HG03039 (cell line): ENCODE measurements around the gene RAI2.

Experiments
- ATAC-seq: cut with Tn5 transposase; IDR thresholded peaks from one replicate; pipeline ENCODE4 v1.9.1; 2021; ENCODE audit warnings: mild to moderate bottlenecking, moderate library complexity; ENCODE audit not compliant: unreplicated experiment

RAI2 gene

DNA sequence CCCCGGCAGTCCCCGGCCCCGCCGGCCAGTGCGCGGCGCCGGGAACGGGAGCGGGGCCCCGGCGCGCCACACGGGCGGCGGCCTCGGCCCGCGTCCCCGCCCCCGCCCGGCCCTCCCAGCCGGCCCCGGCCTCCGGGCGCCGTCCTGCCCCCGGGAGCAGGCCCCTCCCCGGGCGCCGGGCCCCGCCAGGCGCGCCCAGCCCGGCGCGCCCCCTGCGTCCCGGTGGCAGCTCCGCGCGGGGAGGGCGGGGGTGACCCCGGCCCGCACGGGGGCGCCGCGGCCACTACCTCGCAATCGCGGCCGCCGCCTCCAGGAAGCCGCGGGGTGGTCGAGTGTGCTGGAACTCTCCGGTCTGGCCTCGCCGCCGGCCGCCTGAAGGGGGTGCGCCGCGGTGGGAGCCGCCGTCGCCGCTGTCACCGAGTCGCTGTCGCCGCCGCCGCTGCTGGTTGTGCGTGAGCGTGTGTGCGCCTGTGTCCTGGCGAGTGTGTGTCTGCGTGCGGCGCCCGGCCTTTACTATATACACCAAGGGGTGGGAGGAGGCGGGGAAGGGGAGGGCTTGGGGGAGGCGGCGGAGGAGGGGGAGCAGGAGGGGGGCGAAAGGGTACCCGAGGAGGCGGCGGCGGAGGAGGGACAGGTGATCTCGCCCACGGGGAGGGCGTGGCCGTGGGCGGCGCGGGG lies at the start of gene RAI2:
TSS of gene RAI2 (minus strand) at position 488 of the 678 bp plus-strand sequence. CDS start 59,288 bp downstream, outside the sequence.
- no peak for ATAC-seq

GRCh38 chrX:17888421-17888820 lies 27.3 kb upstream of the RAI2 start:
- ATAC-seq: no peak

GRCh38 chrX:17882680-17883079 lies 21.6 kb upstream of the RAI2 start:
- ATAC-seq: no peak

GRCh38 chrX:17878028-17878670 lies 17.1 kb upstream of the RAI2 start:
- ATAC-seq: no peak

DNA sequence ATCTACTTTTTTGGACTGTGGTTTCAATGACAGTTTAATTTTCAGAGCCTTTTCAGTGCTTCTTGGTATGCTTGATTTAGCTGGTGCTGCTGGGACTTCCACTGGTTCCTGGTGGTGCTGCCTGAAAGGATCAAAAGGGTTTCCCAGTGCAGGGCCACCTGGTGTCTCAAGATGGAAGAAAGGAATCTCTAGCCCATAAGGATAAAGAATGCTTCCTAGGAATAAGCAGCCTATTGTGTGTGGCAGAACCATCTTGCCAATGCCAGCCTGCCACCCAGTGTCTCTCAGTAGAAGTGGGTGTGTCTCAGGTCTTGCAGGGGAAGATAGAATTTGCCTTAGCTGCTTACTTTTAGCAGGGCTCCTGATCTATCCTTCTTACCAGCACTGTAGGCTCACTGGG lies 15.0 kb upstream of the RAI2 start:
- no peak for ATAC-seq

GRCh38 chrX:17869580-17869979 lies 8.5 kb upstream of the RAI2 start:
- no peak for ATAC-seq

DNA sequence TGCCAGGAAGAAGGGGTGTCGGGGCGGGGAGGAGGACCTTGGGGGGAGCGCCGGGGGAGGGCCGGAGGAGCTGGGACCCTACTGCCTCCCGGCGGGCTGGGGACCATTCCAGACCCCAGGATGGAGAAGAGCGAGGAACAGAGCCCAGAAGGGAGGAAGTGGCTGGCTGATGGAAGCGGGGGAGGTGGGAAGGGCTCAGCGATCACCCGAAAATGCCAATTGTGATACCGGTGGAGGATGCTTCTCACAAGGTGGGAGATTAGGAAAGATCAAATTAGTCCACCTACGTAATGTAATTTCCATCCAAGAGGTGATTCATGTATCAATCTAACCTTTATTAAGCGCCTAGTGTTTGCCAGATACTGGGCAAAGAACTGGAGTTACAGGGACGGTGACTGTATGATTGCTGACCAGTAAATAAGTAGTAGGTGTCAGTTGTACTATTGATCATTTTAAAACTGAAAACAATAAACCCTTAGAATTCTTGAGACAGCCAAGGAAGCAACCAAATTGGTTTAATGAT lies 452 bp upstream of the RAI2 start:
- ATAC-seq: no peak

DNA sequence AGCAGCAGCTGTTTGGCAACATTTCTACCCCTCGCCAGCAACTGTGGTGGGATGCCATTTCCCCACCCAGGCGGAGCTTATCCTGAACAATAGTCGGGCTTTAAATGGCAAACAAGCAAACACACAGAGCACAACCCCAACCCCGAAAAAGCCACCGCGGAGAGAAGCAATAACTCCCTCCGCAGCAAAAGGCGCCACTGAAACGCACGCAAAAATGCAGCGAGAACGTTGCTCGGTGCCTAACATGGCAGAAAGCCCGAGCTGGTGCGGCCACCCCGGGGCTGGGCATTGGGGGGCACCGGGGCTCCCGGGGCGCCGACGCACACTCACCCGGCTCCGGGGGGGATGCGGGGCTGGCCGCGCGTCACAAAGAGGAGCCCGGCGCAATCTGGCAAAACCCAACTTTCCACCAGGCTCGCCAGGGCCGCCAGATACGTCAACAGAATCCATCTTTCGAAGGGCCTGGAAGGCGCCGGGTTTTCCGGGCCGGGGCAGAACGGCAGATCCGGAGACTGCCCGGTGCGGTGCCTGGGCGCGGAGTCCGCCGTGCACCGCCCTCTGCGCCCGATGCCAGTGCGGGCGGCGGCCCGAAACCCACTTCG lies 818 bp downstream of the RAI2 start:
- no peak for ATAC-seq

GRCh38 chrX:17859609-17860178 lies 1.4 kb downstream of the RAI2 start:
- no peak for ATAC-seq

- no peak for ATAC-seq
Observed at GRCh38 chrX:17854531-17854930, 6.6 kb downstream of the RAI2 start.

GRCh38 chrX:17854069-17854468 lies 7.0 kb downstream of the RAI2 start:
- no peak for ATAC-seq

- no peak for ATAC-seq
Observed at GRCh38 chrX:17851874-17852273, 9.2 kb downstream of the RAI2 start.

GRCh38 chrX:17848545-17849265 lies 12.4 kb downstream of the RAI2 start:
- no peak for ATAC-seq

DNA sequence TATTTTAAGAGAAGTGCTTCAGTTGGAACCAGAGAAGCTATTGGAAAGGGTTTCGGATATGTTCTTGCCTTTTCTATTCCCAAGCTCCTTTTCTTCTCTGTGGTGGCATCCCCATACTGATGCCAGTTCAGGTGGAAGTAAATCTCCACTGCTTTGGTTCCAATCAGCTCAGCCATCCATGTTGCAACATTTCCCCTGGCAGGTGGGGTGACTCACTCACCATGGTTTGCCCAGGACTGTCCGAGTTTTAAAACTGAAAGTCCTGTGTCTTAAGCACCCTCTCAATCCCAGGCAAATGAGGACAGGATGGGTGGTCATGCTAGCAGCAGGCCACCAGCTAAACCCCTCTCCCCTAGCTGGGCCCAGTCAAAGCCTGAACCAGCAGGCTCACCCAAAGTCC lies 15.1 kb downstream of the RAI2 start:
- ATAC-seq: no peak

DNA sequence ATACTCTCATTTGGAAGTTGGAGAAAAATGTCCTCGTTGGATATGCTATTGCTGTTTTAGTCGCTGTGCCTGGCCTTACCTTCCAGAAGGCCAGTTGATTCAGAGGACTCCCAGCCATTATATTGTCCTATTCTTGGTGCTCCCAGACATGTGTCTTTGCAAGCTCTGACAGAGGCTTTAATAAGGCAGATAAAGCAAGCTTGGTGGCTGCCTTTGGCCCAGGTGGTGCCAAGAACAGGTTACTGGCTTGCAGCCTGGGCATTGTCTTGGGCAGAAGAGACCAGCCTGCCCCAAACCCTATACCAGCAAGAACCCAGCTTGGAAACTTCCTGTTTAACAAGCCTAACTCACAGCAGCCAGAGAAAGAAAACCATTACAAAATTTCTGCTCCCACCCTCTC lies 16.9 kb downstream of the RAI2 start:
- no peak for ATAC-seq

DNA sequence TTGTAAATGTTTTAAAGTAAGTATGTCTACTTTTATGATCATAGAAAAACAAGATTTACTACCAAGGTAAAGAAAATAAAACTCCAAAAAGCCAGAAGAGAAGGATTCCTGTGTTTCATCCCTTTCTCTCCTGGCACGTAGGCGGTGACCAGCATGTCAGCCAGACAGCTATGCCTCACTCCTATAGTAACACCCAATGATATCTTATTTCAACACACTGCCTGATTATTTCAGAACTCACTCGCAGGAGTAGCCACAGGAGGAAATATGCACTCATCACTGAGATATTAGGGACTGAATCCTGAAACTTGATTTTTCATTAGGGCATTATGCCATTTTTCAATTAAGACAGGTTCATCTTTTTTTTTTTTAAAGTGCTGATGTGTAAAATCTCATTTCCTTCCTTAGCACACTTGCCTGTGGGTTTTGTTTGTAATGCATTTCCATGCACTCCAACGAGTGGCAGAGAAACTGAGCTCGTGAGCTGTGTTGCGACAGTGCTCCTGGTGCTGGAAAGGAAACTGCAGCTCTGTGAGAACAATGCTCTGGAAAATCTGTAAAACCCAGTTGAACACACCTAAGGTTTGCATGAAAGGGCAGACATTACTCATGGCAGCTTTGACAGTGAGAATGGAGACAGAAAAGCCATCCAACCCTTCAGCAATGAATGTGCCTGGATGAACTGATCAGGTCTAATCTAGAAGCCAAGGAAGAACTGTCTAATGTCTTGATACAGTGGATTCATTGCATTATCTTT lies 18.2 kb downstream of the RAI2 start:
- ATAC-seq: no peak

GRCh38 chrX:17839269-17839668 lies 21.8 kb downstream of the RAI2 start:
- no peak for ATAC-seq

- ATAC-seq: no peak
Observed at GRCh38 chrX:17836830-17837229, 24.3 kb downstream of the RAI2 start.

DNA sequence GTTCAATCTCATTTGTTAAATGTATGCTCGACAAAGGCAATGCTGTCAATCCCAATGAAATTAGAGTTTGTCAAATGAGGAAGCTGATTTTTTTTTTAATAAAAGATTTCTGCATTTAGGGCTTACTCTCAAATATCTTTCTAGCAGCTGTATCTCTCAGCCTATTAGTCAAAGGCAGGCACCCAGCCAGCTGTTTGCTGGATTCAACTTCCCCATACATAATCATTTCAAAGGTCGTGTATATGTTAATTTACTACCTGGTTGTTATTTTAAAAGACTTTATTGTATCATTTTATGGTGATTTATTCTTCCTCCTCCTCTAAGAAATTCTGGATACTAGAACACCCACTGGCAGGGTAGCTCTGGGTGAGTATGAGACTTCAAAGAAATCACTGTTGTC lies 27.1 kb downstream of the RAI2 start:
- no peak for ATAC-seq

GRCh38 chrX:17831255-17831654 lies 29.8 kb downstream of the RAI2 start:
- ATAC-seq: no peak
